Ovary (tissue), 3 donors: ENCODE results near the gene FBXL17.

ENCODE experiments used
- CTCF ChIP-seq, 3 donors: fragments of 450-650 bp in 2 of 3; fragments of 200-600 bp in 1 of 3; IDR thresholded peaks; one replicate each; pipeline versions ENCODE4 v1.5.1 to v1.8.0; 2016 to 2022; ENCODE audit warnings: antibody characterized with exemption in 3 of 3, mild to moderate bottlenecking in 1 of 3
- EP300 ChIP-seq: sonication (generic); formaldehyde crosslinking; IDR thresholded peaks from one replicate; pipeline ENCODE4 v1.6.1; 2017; ENCODE audit warnings: antibody characterized with exemption
- donor health status: DM: no; HTN: no; CAD: no.

GRCh38 chr5:107893642-107894041 lies 488.3 kb downstream of the FBXL17 start:
- TF ChIP-seq CTCF (IDR thresholded peaks at IDR 0.05) (no peak), EP300 (no peak)
